ENCODE measurements around the gene NECAB2.

NECAB2 gene

DNA sequence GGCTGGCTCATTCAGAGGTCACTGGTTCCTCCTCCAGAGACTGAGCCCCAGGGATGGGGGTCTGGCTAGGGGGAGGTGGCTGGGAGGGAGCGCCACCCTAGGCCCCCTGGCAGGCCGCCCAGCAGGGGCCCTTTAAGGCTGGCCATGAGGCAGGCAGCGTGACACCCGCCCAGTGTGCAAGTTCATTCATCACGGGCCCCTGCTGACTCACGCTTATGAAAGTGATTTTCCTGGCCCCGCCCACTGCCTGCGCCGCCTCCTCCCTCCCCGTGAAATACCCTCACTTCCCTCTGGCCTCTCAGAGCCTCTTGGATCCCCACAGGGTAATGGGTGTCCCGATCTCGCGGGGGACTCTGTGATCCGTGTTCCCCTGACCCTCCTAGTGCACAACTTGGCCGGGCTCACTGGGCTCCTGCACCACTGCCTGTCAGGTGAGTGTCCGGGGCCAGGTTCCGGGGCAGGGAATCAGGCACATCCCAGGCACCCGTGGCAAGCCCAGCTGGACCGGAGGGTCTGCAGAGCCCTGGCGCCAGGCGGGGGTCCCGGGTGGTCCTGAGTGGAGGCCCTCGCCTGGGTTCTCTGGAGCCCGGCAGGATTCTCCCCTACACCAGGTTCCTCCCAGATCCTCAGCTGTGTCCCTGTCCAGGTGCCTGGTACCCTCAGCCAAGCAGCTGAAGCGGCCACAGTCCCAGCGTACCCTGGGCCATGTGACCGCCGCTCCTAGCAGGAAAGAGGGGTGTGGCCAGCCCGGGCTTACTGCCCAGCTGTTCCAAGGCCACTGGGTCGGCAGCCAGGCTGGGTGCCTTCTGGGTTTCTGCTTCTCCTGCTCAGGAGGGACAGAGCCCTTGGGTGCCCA is 14.9 kb upstream of the NECAB2 start, which contains the start of gene OSGIN1:
OSGIN1 (plus strand) TSS at position 301 of the 856 bp plus-strand sequence. CDS start 4,432 bp downstream, outside the sequence.
- DNase-seq, result no peak

GRCh38 chr16:83953796-83954576 is 14.1 kb upstream of the NECAB2 start:
- DNase-seq, result no peak

DNA sequence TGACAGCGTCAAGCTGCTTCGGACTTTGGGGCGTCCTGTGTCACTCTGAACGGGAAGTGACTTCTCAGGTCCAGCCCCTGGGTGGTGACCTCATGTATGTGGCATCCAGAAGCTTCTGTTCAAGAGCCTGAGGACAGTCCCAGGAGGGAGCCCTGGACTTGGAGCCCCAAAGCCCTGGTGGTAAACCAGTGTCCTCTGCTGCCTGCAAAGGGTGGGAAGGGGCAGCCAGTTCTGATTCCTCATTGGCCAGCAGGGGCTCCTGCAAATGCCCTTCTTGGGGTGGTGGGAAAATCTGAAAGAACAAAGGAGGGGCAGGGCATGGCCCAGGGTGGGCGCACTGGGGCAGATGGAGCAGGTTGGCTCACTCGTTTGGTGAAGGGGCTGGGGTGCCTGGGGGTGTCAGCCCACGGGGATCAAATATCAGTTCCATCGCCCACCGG is 13.4 kb upstream of the NECAB2 start:
- no peak for DNase-seq

GRCh38 chr16:83955218-83956130 is 12.6 kb upstream of the NECAB2 start:
- no peak for DNase-seq

DNA sequence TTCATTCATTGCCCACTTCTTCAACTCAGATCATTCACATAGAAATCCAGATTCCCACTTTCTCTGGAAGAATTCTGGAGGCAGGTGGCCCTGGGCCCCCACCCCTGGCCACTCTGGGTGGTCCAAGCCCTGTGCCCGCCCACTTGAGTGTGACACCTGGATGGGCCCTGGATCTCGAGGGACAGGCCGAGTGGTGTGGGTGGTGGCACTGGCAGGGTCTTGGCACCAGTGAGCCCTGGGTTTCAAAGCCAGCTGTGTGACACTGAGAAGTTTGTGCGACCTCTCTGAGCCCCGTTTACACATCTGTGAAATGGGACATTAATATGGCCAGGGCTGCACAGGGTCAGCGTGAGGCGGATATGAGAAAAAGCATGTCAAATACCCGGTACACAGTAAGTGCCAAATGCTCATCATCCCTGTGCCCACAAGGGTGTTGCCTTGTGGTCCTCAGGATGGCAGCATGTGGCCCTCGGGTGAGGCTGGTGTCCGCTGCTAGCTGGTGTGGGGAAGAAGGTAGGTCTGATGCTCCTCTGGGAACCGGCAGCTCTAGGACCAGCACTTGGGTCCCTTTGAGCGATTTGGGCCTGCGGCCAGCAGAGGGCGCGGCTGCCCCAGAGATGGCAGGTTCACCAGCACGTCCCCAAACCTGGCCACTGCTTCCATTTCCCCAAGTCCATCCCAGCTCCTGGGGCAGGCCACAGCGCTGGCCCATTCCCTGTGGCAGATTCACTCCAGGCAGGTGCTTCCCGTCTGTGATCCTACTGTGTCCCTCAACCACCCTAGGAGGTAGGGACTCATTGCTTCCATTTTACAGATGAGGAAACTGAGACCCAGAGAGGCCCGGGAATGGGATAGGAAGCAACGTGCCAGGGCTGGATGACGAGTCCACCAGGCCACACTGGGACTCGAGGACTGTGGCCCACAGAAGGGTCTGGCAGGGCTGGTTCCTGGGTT is 11.4 kb upstream of the NECAB2 start:
- peak; percentile 34 for DNase-seq

DNA sequence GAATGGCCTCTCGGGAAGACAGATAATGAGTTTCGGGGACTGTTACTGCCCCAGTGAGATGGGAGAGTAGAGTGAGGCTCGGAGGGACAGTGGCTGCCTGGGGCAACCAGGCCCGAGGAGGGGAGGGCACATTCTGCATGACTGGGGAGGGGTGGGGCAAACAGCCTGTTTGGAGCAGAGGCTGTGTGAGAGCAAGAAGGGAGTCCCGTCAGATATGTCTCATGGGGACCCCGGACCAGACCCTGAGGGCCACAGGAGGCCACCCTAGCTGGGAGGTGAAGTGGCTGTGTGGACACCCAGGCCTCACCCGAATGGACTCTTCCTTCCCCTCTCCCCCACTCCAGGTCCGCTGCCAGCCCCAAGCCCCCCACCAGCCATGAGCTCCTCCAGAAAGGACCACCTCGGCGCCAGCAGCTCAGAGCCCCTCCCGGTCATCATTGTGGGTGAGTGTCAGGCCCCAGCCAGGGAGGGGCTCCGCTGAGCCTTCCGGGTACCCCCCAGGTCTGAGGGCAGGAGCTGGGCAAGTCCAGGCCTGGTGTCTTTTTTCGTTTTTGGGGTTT is 10.7 kb upstream of the NECAB2 start:
- DNase-seq, result no peak

GRCh38 chr16:83958137-83958845 is 9.8 kb upstream of the NECAB2 start:
- no peak for DNase-seq

DNA sequence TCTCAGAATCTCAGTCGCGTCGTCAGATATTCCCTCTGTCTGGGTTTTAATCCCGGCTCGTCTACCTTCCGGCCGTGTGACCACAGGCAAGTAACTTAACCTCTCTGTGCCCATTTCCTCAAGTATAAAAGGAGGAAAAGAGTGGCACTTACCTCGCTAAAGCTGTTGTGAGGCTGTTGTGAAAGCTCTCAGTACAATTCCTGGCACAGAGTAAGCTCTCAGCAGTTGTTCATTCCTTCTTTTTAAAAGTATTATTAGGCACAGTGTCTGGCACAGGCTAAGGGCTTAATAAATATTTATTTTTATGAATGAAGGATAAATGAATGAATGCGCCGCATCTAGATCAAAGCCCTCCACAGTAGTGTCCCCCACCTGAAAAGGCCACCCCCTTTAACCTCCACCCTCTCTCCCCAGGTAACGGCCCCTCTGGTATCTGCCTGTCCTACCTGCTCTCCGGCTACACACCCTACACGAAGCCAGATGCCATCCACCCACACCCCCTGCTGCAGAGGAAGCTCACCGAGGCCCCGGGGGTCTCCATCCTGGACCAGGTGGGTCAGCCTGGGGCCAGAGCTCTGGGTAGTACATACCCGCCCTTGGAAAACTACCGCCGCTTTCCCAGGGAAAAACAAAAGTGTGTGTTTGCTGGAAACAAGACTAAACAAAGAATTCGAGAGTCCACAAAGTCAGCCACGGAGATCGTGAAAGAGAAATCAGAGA is 9.0 kb upstream of the NECAB2 start:
- no peak for DNase-seq

DNA sequence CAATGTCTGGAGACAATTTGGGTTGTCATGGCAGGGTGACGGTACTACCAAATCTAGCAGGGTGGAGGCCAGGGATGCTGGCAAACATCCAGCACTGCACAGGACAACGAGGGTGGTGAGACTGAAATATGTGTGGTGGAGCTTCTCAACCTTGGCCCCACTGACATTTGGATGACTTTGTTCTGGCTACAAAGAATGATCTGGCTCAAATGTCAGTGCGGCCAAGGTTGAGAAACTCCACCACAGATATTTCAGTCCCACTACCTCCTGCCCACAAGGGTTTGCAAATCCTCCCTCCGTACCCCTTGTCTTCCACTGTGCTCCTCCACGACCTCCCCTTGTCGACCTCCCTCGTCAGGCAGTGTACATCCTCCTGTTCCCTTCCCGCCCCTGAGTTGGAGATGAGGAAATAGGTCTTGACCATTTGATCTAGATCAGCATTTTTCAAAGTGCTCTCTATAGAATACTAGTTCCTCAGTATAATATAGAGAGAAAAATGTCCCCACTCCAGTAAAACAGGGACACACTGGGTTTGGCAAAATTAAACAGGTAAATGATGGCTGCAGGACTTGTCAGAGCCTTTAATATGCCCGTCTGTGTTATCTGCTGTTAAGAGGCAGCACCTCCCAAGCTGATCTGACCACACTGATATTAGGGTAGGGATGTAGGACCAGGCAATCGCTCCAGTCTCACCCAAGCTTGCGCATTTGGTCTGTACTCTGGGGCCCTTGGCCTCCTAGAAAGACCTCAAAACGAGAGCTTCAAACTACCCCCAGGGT is 8.2 kb upstream of the NECAB2 start:
- DNase-seq, result no peak

GRCh38 chr16:83960521-83961249 is 7.4 kb upstream of the NECAB2 start:
- DNase-seq, result no peak

- DNase-seq, result no peak
Observed at GRCh38 chr16:83961591-83961990, 6.5 kb upstream of the NECAB2 start.

DNA sequence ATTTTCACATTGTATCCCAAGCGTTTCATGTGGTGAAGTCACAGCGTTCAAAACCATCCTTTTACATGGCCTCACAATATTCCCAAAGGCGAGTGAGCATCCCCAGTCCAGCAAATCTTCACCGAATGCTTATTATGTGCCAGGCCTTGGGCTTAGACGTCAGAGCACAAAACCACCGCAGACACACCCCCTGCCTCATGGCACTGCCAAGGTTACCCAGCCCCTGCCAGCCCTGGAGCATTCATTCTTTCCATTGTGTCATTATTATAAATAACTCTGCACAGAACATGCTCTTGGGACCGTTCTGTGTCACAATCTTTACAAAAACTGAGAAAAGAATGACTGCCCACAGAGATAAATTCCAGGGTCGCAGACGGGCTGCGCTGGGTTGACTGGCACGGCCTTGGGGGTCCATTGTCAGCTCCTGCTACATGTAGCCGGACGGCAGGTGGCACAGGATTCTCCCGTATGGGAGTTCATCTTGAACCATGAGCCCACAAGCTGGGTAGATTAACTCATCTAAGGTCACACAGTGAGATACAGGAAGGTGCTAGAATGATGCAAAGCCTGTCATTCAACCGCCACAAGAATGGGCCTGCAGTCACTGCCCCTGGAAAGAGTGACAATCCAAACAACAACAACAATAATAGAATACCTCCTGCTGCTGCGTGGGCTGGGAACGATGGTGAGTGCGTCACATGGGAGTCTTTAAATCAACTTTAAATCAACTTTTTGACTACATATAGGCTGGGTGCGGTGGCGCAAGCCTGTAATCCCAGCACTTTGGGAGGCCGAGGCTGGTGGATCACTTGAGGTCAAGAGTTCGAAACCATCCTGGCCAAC is 4.5 kb upstream of the NECAB2 start:
- no peak for DNase-seq

GRCh38 chr16:83964684-83965443 is 3.2 kb upstream of the NECAB2 start:
- no peak for DNase-seq

DNA sequence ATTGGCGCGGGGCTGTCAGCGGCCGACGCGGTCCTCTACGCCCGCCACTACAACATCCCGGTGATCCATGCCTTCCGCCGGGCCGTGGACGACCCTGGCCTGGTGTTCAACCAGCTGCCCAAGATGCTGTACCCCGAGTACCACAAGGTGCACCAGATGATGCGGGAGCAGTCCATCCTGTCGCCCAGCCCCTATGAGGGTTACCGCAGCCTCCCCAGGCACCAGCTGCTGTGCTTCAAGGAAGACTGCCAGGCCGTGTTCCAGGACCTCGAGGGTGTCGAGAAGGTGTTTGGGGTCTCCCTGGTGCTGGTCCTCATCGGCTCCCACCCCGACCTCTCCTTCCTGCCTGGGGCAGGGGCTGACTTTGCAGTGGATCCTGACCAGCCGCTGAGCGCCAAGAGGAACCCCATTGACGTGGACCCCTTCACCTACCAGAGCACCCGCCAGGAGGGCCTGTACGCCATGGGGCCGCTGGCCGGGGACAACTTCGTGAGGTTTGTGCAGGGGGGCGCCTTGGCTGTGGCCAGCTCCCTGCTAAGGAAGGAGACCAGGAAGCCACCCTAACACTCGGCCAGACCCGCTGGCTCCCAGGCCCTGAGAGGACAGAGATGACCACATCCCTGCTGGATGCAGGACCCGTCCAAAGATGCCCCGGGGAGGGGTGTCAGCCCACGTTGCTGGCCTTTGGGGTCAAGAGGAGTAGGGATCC is 2.4 kb upstream of the NECAB2 start:
- no peak for DNase-seq

DNA sequence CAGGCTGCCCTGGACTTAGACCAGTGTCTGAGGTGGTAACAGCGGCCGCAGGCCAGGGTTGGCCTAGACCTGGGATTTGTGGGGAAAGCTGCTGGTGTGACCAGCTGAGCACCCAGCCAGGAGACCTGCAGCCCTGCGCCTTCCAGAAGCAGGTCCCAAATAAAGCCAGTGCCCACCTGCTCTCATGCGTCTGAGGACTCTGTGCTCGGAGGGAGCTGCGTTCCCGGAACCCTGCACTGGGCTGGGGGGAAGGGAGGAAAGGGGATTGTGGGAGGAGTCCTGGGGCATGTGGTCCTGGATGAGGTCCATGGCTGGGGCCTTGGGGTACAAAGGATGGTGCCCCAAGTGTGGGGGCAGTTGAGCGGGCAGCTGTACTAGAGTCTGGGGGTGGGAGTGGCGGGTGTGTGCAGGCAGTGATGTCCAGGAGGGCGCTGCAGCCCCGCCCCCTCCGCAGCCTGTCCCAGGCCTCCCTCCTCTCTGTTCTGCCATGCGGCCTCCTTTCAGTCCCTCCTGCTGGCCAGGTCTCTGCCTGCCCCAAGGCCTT is 1.8 kb upstream of the NECAB2 start:
- no peak for DNase-seq

DNA sequence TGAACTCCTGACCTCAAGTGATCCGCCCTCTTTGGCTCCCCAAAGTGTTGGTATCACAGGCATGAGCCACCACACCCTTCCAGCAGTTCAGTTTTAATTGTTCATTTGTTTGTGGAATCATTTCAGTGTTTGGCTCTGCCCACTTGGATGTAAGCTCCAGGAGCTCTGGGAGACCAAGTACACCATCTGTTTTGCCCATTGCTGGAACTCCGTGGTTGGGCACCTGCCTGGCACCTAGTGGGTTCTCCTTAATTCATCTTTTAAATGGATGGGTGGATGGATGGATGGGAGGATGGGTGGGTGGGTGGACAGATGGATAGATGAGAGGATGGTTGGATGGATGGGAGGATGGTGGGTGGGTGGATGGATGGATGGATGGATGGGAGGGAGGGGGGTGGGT is 953 bp upstream of the NECAB2 start:
- DNase-seq, result no peak
